NCI-H345 (cell line): Measurements from ENCODE around the gene AKAP9.
"Not testable (repeated sequence)": the region's sequence is repeated elsewhere in the genome, so short reads cannot be mapped to it uniquely, and the experiment has no call there.

Experiments
- DNase-seq: peaks from one replicate; lab custom pipeline; 2025; lab: John Stamatoyannopoulos, UW

AKAP9 gene

DNA sequence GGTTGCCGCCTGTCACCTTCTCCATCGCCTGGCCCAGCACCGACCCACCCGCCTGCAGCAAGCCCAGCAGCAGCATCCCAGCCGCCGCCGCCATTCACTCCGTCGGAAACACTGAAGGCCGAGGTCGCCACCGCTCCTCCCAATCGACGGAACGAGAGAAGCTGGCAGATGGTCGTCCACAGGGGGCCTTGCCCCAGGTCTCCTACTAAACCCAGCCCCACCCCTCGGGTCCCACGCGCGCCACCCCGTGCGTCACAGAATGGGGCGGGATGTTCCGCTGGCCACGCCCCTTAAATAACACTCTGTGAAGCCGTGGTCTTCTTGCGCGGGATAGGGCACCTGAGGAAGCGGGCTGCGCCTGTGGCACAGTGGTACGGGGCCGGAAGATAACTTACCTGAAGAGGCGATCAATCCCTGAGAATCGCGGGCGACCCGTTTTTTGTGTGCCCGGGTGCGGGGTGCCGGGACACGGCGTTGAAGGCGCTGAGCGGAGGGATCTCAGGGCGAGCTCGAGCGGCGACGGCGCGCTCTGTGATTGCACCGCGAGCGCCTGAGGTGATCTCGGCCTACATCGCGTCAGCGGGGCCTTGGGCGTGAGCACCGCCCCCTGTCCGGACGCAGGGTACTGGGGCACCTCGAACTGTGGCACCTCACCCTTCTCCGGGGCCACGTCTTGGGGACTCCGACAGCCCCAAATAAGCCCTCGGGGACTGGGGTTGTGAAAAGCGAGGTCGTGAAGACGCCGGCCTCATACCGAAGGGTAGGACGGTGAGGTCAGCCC, 193.8 kb downstream of the AKAP9 start, which contains the start of gene CYP51A1:
Gene CYP51A1 (minus strand): TSS at position 207 of the 781 bp plus-strand sequence. CDS start 113 bp downstream, at position 94.
- peak; percentile 95 for DNase-seq

DNA sequence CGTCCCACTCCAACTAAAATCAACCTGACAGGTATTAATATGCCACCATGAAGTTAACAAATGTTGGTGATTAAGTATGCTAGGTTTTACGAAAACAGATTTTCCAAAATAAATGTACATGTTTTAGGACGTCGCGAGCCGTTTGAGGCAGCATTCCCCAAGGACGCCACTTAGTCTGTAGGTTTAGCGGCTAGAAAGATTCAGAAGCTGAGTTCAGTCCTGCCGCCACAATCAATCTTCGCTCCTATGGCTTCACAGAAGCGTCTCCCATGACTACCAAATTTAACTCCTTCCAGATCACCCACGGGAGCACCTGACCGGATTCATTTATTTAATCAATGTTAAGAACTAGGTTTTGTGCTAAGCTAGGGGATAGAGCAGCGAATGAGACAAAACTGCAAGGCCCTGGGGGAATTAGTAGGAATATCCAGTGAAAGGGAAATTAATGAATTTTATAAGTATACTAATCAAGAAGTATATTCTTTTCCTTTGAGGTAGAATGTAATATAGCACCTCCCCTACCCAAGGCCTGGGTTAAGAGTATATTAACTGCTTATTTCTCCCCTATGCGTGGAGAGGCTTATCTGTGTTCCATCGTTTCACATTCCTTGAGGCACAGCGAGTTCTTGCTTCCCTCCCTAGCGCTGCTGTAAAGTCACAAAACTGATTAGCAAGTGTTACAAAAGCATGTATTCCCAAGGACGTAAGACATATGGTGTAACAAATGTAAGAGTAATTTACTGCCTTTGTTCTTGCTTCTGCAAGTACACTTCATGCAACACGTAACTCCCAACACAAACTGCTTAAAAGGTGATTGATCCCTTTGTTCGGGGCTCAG, 194.6 kb downstream of the AKAP9 start:
- peak; percentile 59 for DNase-seq

DNA sequence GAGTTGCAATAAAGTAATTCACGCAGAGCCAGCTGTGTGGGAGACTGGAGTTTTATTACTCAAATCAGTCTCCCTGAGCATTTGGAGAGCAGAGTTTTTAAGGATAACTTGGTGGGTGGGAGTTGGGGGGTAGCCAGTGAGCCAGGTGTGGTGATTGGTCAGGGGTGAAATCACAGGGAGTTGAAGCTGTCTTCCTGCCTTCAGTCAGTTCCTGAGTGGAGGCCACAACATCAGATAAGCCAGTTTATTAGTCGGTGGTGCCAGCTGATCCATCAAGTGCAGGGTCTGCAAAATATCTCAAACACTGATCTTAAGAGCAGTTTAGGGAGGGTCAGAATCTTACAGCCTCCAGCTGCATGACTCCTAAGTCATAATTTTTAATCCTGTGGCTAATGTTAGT, 196.9 kb downstream of the AKAP9 start:
- DNase-seq = no peak

DNA sequence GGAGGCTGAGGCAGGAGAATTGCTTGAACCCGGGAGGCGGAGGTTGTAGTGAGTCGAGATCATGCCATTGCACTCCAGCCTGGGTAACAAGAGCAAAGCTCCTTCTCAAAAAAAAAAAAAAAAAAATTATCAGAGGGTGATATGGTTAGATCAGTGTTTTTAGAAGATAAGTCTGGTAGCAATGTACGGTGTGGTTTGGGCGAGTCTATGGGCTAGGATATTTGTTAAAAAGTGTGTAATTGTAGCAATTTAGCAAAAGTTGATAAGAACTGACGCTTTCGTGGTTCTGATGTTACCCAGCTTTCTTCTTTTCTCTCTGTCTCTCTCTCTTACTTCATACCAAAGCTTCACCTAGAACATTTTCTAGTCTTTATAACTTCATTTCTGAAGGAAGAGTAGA, 200.5 kb downstream of the AKAP9 start:
- DNase-seq = no peak

DNA sequence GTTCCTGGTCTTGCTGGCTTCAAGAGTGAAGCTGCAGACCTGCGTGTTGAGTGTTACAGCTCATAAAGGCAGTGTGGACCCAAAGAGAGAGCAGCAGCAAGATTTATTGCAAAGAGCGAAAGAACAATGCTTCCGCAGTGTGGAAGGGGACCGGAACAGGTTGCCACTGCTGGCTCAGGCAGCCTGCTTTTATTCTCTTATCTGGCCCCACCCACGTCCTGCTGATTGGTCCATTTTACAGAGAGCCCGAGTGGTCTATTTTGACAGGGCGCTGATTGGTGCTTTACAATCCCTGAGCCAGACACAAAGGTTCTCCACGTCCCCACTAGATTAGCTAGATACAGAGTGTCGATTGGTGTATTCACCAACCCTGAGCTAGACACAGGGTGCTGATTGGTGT, 202.1 kb downstream of the AKAP9 start:
- DNase-seq = not testable (repeated sequence)

DNA sequence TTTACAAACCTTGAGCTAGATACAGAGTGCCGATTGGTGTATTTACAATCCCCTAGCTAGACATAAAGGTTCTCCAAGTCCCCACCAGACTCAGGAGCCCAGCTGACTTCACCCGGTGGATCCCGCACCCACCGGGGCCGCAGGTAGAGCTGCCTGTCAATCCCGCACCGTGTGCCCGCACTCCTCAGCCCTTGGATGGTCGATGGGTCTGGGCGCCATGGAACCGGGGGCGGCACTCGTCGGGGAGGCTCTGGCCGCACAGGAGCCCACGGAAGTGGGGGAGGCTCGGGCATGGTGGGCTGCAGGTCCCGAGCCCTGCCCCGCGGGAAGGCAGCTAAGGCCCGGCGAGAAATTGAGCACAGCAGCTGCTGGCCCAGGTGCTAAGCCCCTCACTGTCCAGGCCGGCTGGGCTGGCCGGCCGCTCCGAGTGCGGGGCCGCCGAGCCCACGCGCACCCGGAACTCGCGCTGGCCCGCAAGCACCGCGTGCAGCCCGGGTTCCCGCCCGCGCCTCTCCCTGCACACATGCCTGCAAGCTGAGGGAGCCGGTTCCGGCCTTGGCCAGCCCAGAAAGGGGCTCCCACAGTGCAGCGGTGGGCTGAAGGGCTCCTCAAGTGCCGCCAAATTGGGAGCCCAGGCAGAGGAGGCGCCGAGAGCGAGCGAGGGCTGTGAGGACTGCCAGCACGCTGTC, 202.7 kb downstream of the AKAP9 start:
- not testable (repeated sequence) for DNase-seq

DNA sequence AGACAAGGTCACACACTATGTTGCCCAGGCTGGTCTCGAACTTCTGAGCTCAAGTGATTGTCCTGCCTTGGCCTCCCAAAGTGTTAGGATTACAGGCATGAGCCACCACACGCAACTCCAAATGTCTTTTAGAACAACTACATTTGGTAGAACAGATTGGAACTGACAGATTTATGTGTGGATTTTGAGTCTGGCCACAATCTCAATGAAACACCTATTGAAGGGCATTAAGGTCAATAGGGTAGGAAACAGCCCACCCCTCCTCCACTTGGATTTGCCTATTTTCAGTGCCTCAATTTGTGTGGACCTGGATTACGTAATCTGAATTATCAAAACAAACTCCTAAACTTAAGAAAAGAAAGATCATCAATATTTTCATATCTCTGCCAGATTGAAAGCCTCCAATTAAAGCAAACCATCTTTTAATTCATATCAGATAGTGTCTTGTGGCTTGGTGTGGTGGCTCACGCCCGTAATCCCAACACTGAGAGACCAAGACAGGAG, 209.1 kb downstream of the AKAP9 start:
- DNase-seq = no peak

DNA sequence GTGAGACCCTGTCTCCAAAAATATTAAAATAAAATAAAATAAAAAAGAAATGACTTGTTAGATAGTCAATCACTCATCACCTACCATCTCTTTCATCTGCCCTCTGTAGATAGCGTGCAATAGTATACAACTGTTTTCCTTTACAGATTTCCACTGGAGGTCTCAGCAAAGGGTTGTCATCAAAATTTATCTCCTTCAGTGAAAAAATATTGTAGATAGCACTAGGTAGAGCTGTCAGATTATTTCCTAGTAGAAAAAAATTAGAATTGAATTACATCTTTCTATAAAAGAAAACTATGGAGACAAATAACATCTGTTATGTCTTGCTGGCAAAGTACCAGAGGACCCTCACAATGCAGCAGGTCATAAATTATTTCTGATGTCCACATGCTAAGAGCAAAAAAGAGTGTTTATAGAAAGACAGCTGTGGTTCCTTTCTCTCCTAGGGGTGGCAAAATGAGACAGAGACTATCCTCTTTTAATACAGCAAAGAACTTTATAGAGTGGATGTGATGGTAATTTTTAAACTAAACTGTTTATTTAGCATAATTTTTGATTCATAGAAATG, 209.9 kb downstream of the AKAP9 start:
- DNase-seq = no peak

DNA sequence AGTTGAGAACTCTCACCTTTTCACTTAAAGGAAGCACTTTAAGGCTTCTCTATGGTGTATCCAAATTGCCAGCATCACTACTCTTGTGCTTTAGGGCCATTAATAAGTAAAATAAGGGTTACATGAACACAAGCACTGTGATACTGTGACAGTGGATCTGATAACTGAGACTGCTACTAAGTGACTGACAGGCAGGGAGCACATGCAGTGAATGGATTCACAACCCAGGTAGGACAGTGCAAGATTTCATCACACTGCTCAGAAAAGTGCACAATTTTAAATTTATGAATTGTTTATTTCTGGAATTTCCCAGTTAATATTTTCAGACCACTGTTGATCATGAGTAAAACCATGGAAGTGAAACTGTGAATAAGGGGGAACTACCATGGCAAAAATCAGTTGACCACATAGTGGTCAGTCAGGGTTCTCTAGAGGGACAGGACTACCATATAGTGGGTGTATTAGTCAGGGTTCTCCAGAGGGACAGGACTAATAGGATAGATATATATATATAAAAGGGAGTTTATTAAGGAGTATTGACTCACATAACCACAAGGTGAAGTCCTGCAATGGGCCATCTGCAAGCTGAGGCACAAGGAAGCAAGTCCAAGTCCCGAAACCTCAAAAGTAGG, 214.6 kb downstream of the AKAP9 start:
- DNase-seq = no peak

DNA sequence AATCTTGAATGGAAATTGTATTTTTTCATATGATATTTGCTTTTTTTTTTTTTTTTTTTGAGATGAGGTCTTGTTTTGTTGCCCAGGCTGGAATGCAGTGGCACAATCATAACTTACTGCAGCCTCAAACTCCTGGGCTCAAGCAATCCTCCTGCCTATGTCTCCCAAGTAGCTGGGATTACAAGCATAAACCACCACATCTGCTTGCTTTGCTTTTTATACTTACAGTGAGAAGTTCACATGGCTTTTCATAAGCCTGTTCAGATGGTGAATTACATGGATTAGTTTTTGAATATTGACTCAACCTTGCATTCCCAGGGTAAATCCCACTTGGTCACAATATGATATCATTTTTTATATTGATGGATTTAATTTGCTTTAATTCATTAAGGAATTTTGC, 216.3 kb downstream of the AKAP9 start:
- no peak for DNase-seq

DNA sequence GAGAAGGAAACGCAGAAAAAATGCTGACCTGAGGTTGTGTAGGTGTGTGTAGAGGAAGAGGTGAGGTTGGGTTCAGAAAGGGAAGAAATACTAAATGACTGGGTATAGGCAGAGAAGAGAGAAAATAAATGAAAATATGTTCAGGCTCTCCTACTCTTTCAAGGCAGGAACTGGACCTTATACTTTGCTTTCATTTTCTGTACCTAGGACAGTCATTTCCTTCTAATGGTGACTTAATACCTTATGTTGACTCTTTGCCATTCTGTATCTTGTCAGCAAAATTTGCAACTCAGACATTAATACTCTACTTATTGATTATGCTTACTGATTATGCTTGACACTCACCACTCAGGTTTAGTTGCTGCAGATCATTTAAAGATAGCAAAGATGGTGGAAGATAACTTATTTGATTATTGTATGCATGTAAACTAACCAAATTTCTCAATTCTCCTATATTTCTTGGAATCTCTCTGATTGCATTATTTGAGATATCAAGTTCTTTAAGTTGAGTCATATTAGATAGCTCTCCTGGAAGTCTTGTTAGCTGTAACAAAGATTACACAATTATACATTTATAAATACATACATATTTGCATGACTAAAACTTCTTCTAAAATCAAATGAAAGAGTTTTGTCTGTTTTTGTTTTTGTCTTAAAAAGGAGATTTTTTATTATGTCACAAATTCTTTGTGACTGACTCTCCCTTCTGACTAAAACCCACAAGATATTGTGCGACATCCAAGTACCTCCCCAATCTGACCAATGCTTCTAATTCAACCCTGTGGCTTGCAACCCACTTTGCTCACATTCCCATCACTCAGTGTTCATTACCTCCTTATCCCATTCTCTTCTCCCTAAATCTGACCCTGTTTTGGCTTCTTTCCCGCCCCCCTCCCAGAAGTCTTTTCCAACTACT, 218.3 kb downstream of the AKAP9 start:
- no peak for DNase-seq
